Smooth muscle cell of the umbilical artery (primary cell): ENCODE data around the gene CASP8AP2. TPM values are rescaled to one million over a fixed set of nuclear protein-coding genes. Genes with fewer than 3 reads are reported as not detected.

Experiments
- total RNA-seq: library from RNA; depleted of rRNA; stranded (reverse); fragments of >200 nt; gene quantifications from 2 replicates; pipeline ENCODE4 v1.2.3, GENCODE V29; 2014

The CASP8AP2 gene
- 11.3 and 18.3 TPM in 2 replicates for total RNA-seq

DNA sequence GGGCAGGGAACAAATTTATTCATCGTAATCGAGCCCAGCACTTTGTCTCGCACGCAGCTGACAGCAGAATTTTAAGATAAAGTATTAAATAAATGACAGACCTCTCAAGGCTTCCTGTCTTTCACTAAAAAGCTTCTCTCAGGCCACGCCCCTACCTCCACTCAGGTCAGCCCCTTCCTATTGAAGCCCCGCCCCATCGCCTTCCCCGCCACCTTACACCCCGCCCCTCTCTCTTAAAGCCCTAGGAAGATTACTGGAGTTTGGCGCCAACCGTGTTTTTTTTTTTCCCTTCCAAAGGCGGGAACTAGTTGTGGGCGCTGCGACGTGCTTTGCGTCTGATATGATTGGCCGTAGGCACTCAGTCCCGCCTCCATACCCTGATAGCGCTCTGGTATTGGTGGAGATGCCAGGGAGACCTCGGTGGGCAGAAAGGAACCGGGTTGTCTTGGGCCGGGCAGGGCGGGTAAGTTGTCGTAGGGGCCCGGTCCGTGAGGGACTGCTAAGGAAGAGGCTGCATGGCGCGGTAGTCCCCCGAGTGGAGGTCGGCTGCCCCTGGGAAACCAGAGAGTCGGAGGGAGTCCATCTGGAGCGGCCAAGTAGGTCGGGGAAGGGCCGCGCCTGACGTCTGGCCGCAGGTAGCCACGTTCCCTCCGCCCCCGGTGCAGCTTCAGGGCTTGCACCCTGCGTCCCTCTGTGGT, at the start of gene CASP8AP2:
TSS of gene CASP8AP2 (plus strand) at position 409 of the 698 bp plus-strand sequence.

GRCh38 chr6:89819336-89820130, 10.1 kb upstream of the CASP8AP2 start, which contains the start of gene MDN1:
TSS of gene MDN1 (minus strand) at chr6:89819794. CDS start at chr6:89819607, 187 bp downstream.

GRCh38 chr6:89894169-89894568, 64.5 kb downstream of the CASP8AP2 start, which contains the start of gene GJA10:
TSS of gene GJA10 (plus strand) at chr6:89894469. CDS start at chr6:89894469, 0 bp downstream.

Other genes starting within 250 kb of the CASP8AP2 start
- 22.1 and 26.7 TPM in 2 replicates for gene LYRM2, start 191.1 kb upstream of the CASP8AP2 start, total RNA-seq
- 27.9 and 41.3 TPM in 2 replicates for gene MDN1, start 10.1 kb upstream of the CASP8AP2 start, total RNA-seq
- not detected in 2 replicates for gene GJA10, start 64.6 kb downstream of the CASP8AP2 start, total RNA-seq